IPS DF 19.7 (cell line): Measurements from ENCODE around the gene SLC16A11.
"Not testable (repeated sequence)": the region's sequence is repeated elsewhere in the genome, so short reads cannot be mapped to it uniquely, and the experiment has no call there.

Experiments
- DNase-seq: peaks from one replicate; pipeline ENCODE4 v3.0.0-alpha.2; 2013; ENCODE audit warnings: low read depth, low spot score

The SLC16A11 gene

DNA sequence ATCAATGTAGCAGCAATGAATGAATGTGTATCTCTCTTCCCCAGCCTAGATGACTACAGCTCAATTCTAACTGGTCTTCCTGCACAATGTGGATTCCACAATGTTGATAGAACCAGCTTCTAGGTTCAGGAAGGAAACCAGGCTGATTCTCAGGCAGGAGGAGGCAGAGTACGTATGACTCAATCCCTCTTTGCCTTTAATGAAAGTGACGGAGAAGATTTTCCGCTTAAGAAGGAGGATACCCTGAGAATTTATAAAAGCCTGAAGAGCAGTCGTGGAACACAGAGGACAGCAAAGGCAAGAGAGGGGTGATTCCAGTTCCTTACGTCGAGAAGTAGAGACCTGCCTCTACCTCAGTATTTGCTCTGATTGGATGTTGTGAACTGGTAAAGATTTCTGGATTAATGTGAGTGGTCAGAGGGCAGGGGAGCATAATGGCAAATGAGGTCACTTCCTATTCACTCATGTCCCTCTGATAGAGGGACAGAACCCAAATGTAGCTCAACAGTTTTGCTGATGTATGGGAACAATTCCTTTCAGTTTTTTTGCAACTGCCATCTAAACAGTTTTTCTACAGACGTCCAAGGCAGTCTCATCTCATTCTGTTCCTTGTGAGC lies 15.0 kb upstream of the SLC16A11 start:
- no peak for DNase-seq

GRCh38 chr17:7056386-7056785 lies 12.5 kb upstream of the SLC16A11 start:
- no peak for DNase-seq

GRCh38 chr17:7050583-7050982 lies 6.7 kb upstream of the SLC16A11 start:
- DNase-seq, result not testable (repeated sequence)

GRCh38 chr17:7048968-7049367 lies 5.1 kb upstream of the SLC16A11 start:
- no peak for DNase-seq

DNA sequence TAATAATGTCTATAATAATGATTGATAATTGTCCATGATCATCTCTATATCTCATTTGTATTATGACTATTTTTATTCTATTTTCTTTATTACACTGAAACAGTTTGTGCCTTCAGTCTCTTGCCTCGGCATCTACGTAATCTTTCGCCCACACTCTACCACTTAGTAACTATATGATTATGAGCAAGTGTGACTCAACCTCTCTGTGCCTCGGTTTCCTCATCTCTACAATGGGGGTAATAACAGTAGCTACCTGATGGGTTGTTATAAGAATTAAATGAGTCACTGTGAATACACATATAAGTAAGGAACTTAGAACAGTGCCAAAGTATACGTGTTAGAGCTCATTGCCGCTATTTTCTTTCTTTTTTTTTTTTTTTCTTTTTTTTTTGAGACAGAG lies 3.7 kb upstream of the SLC16A11 start:
- DNase-seq, result no peak

DNA sequence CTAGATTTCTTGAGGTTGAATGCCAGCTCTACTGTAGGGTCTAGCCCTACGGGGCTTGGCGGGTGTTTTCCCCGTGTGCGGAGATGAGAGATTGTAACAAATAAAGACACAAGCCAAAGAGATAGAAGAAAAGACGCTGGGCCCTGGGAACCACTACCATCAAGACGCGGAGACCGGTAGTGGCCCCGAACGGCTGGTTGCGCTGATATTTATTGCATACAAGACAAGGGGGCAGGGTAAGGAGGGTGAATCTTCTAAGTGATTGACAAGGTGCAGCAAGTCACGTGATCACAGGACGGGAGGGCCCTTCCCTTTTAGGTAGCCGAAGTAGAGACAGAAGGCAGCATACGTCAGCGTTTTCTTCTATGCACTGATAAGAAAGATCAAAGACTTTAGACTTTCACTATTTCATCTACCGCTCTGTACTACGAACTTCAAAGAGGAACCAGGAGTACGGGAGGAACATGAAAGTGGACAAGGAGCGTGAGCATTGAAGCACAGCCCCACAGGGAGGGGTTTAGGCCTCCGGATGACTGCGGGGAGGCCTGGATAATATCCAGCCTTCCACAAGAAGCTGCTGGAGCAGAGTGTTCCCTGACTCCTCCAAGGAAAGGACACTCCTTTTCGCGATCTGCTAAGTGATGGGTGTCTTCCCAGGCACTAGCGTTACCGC lies 3.0 kb upstream of the SLC16A11 start:
- DNase-seq, result not testable (repeated sequence)

GRCh38 chr17:7046127-7046724 lies 2.3 kb upstream of the SLC16A11 start:
- no peak for DNase-seq

DNA sequence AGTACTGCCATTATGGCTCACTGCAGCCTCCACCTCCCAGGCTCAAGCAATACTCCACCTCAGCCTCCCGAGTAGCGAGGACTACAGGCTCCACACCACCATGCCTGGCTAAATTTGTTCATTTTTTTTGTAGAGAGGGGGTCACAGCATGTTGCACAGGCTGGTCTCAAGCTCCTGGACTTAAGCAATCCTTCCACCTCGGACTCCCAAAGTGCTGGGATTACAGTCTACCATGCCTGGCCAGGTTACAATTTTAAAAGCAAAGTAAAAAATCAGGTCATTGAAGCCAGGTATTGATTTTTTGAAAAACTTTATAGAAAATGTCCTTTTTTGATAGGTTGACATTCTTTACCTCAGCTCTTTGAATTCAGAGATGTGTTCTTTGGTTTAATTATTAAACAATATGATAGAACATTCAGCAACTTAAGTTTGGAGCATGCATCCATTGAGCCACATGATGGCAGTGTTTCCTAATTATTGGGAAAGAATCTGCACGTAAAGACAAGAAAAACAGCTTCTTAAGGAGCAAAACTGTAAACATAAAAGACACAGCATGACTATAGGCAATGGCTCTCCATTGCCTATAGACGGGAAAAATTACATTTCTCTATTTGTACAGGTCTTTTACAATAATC lies 1.7 kb upstream of the SLC16A11 start:
- DNase-seq, result no peak

- DNase-seq, result no peak
Measured at GRCh38 chr17:7043182-7043496, 753 bp downstream of the SLC16A11 start.

GRCh38 chr17:7042501-7043181 lies 1.3 kb downstream of the SLC16A11 start:
- DNase-seq, result no peak

DNA sequence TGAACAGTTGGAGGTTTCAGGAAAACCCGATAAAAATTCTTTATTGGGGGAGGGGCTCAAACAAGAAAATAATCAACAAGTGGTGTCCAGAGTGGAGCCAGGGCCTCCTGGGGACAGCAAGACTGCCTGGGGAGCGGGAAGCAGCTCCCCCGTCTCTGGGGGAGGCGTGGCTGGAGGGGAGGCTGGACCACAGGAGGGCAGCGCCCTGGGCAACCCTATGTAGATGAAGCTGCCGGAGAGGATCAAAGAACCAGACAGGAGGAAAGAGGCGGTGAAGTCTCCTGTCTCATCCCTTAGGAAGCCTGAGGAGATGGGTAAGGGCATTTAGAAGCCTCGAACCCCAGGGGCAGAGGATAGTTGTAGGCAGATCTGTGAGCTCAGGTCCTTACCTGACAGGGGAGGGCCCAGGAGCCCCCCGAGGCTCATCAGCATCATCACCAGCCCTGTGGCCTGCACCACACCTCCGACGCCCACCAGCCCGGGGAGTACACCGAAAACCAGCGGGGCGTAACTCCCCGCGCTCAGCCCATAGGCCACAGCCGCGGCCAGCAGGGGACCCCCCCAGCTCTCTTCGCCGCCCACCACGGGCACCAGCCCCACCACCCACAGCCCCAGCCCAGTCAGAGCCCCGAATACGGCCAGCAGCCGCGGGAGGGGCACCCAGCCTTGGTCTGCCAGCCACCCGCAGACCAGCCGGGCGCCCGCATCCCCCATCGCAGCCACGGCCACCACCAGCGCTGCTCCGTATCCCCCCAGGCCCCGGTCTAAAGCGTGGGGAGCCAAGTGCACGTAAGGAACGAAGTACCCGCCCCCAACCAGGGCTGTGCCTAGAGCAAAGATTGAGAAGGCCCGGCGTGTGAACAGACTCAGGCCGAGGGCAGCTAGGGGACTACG lies 2.0 kb downstream of the SLC16A11 start:
- DNase-seq, result no peak

DNA sequence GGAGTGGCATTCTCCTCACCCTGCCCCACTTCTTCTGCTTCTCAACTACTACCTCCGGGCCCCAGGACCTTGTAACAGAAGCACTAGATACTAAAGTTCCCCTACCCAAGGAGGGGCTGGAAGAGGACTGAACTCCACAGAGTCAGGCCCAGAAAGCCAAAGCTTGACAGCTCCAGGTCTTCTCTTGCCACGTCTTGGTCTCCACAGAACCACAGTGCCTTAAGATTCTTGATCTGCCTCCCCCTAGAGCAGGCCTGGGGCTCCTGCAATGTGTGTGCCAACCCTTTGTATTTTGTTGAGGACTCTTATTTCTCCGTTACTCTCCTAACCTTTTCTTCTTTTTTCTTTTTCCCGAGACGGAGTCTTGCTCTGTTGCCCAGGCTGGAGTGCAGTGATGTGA lies 4.1 kb downstream of the SLC16A11 start:
- no peak for DNase-seq

DNA sequence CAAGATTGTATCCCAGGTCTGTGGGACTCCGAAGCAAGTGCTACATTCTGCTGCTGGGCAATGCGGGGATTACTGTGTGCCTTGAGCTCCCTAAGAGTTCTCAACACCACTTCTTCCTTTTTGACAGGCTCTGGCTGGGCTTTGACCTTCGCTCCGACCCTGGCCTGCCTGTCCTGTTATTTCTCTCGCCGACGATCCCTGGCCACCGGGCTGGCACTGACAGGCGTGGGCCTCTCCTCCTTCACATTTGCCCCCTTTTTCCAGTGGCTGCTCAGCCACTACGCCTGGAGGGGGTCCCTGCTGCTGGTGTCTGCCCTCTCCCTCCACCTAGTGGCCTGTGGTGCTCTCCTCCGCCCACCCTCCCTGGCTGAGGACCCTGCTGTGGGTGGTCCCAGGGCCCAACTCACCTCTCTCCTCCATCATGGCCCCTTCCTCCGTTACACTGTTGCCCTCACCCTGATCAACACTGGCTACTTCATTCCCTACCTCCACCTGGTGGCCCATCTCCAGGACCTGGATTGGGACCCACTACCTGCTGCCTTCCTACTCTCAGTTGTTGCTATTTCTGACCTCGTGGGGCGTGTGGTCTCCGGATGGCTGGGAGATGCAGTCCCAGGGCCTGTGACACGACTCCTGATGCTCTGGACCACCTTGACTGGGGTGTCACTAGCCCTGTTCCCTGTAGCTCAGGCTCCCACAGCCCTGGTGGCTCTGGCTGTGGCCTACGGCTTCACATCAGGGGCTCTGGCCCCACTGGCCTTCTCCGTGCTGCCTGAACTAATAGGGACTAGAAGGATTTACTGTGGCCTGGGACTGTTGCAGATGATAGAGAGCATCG lies 5.6 kb downstream of the SLC16A11 start:
- DNase-seq, result no peak

DNA sequence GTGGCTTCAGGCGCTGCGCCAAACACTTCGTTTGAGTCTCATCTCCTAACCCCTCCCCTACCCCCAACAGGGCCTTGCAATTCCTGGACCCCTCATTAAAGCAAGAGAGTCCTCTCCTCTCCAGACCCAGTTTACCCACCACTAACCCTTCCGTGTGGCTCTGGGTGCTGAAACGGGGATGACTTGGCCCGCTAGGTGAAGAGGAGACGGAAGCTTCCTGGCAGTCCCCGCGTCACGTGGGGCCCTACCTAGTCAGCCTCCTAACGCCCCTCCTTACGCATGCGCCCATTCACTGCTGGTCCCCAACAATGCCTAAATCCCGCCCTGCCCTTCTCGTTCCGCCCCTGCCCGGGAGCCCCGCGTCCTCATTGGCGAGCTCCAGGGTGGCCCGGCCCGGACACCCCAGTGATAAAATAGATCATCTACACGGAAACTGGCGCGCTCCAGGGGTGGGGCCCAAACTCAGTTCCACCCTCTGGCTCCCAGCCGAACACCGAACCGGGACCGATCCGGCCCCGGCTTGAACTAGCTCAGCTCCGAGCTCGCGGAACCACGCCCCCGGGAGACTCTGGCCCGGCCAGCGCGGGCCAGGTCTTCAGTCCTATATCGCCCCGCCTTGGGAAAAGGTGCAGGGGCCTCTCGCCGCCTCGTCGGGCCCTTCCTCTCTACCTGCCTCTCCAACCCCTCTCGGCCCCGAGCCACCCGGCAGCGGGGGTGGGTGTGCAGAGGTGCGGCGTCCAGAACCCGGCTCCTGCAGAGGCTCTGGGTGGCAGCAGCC lies 8.1 kb downstream of the SLC16A11 start, which contains the start of gene SLC16A13:
SLC16A13 (plus strand) TSS at position 425 of the 778 bp plus-strand sequence. CDS start 368 bp downstream, outside the sequence.
- DNase-seq, result peak; percentile 88

DNA sequence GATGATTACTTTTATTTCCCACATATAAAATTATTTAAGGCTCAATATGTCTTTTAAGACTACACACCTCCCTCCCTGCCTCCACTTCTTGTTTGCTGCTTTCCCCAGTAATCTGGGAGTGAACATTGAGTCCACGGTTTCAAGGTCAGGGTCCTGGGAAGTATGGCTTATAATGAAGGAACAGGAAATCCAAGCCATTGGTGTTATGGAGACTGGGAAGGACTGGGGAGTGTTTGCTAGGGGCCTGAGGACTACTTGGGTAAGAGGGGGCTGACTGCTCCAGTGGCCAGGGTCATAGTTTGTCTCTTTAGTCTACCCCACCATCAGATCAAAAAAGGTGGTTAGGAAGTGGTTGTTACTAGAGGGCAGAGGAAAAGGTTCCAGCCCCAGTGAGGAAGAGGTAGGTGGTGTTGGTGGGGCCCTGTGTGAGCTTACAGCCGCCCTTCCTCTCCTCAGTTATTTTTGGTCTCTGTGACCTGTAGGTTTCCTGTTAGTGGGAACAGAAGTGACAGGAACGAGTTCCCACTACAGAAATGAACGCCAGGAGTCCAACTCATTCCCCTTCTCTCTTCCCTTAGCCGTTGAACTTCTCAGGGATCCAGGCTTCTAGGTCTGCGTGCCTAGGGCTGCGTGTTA lies 8.8 kb downstream of the SLC16A11 start:
- DNase-seq, result no peak

DNA sequence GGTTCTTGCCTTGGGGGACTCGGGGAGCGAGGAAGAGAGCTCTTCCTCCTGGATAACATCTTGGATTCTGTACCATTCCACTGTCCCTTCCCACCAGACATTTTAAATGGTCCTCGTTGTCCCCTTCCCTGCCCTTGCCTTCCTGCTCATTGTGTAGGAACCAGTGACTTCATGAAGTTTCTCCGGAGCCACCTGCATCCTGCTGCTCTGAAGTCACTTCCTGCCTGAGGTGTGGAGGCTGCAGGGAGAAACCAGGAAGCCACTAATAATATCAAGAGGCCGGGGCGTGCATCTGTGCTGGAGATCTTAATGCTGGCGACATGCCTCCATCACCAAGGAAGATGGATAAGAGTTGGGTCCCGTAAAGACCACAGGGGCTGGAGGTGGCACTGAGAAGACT lies 14.2 kb downstream of the SLC16A11 start:
- no peak for DNase-seq

- DNase-seq, result no peak
Measured at GRCh38 chr17:7029096-7029495, 14.8 kb downstream of the SLC16A11 start.

- no peak for DNase-seq
Measured at GRCh38 chr17:7027335-7027734, 16.6 kb downstream of the SLC16A11 start.
